Prostate gland (tissue), 2 donors: Measurements from ENCODE around the gene TAX1BP1.

ENCODE experiments used
- POLR2A ChIP-seq: fragments of 450-650 bp; IDR thresholded peaks from one replicate; pipeline ENCODE4 v1.6.1; 2016; ENCODE audit warnings: antibody characterized with exemption, mild to moderate bottlenecking
- POLR2AphosphoS5 ChIP-seq: sonication (generic); formaldehyde crosslinking; IDR thresholded peaks from one replicate; pipeline ENCODE4 v1.6.1; 2017; ENCODE audit warnings: antibody characterized with exemption
- TF ChIP-seq, protein P1 (sequence below), 4 experiments: fragments of 200-600 bp in 2 of 4; fragments of 450-650 bp in 2 of 4; sonication (generic) in 2 of 4; IDR thresholded peaks; 1 replicate in 3 of 4; 2 replicates in 1 of 4; pipeline ENCODE4 v1.5.1; 2016 to 2019; ENCODE audit warnings: antibody characterized with exemption in 4 of 4, mild to moderate bottlenecking in 2 of 4, moderate library complexity in 2 of 4

DNA sequence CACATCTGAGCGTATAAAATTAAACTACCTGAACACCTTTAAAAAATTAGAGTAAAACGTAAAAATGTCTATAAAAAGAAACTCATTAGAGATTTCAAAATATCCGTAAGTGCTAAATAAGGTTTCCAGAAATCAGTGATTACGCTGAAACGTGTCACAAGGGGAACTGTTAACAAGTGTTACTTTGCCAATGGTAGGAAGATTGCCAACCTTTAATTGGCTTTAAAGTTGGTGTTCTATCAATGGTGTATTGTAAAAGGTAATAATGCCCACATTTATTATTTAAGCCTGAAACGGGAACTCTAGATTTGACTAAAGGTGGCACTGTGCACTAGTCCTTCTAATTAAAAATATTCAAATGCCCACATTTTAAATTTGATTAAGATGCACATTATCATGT lies 39.5 kb upstream of the TAX1BP1 start:
- TF ChIP-seq, protein P1, sequence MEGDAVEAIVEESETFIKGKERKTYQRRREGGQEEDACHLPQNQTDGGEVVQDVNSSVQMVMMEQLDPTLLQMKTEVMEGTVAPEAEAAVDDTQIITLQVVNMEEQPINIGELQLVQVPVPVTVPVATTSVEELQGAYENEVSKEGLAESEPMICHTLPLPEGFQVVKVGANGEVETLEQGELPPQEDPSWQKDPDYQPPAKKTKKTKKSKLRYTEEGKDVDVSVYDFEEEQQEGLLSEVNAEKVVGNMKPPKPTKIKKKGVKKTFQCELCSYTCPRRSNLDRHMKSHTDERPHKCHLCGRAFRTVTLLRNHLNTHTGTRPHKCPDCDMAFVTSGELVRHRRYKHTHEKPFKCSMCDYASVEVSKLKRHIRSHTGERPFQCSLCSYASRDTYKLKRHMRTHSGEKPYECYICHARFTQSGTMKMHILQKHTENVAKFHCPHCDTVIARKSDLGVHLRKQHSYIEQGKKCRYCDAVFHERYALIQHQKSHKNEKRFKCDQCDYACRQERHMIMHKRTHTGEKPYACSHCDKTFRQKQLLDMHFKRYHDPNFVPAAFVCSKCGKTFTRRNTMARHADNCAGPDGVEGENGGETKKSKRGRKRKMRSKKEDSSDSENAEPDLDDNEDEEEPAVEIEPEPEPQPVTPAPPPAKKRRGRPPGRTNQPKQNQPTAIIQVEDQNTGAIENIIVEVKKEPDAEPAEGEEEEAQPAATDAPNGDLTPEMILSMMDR (IDR thresholded peaks at IDR 0.05): no peak
- TF ChIP-seq POLR2A: no peak
- no peak for TF ChIP-seq POLR2AphosphoS5
